ENCODE data around the gene NFIL3. TPM values are rescaled to one million over a fixed set of nuclear protein-coding genes. Genes with fewer than 3 reads are reported as not detected.
"Not testable (repeated sequence)": the region's sequence is repeated elsewhere in the genome, so short reads cannot be mapped to it uniquely, and the experiment has no call there.

NFIL3 gene
- total RNA-seq, 1 donor from 2014 or later = 132 TPM

- no peak overlapping the region for H3K4me3 ChIP-seq
- no peak overlapping the region for H3K27ac ChIP-seq
- H3K27me3 ChIP-seq = no peaks in the 10 kb centered on the region
- TF ChIP-seq POLR2AphosphoS5 (IDR thresholded peaks at IDR 0.05; ENCODE audit: insufficient read depth in 1 of 2, low read depth in 1 of 2) (no peak), POLR2A (IDR thresholded peaks at IDR 0.05) (no peak), CTCF (IDR thresholded peaks at IDR 0.05) (no peak)
- intact Hi-C loops (cut with DNase I) = no loop called here
- DNase-seq (ENCODE audit: extremely low spot score in 2 of 2) = no peak
- H3K9me3 ChIP-seq = no peaks in the 10 kb centered on the region
- H3K4me1 ChIP-seq = peaks cover 9% of the 10 kb centered on the region
- no peaks in the 10 kb centered on the region for H3K36me3 ChIP-seq
Measured at GRCh38 chr9:91391412-91391811, 32.2 kb downstream of the NFIL3 start.

GRCh38 chr9:91389686-91390085, 33.9 kb downstream of the NFIL3 start:
- H3K36me3 ChIP-seq; intact Hi-C loops (cut with DNase I); H3K27ac ChIP-seq; H3K4me3 ChIP-seq; H3K4me1 ChIP-seq; DNase-seq (ENCODE audit: extremely low spot score in 2 of 2); H3K9me3 ChIP-seq; H3K27me3 ChIP-seq: not testable (repeated sequence)

DNA sequence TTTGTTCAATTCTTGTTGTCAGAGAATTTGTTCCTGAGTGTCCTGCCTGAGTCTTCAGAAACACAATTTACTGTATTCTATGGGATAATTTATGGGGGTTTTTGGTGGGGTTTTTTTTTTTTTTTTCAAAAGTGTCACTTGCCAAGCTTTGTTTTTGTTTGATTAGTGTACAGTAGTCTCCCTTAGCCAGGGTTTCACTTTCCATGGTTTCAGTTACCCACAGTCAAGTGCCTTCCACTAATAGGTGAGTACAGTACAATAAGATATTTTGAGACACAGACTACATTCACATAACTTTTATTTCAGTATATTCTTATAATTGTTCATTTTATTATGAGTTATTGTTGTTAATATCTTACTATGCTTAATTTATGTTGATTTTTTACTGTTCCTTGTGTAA, 36.9 kb downstream of the NFIL3 start:
- no peak for DNase-seq (ENCODE audit: extremely low spot score in 2 of 2)
- TF ChIP-seq POLR2AphosphoS5 (IDR thresholded peaks at IDR 0.05; ENCODE audit: insufficient read depth in 1 of 2, low read depth in 1 of 2) (no peak), POLR2A (IDR thresholded peaks at IDR 0.05) (no peak), CTCF (IDR thresholded peaks at IDR 0.05) (no peak)
- no peak overlapping the region for H3K4me3 ChIP-seq
- intact Hi-C loops (cut with DNase I) = no loop called here
- no peaks in the 10 kb centered on the region for H3K9me3 ChIP-seq
- no peaks in the 10 kb centered on the region for H3K27me3 ChIP-seq
- no peaks in the 10 kb centered on the region for H3K36me3 ChIP-seq
- no peaks in the 10 kb centered on the region for H3K4me1 ChIP-seq
- no peak overlapping the region for H3K27ac ChIP-seq

GRCh38 chr9:91384954-91385353, 38.7 kb downstream of the NFIL3 start:
- TF ChIP-seq POLR2A (IDR thresholded peaks at IDR 0.05) (no peak), CTCF (IDR thresholded peaks at IDR 0.05) (no peak), POLR2AphosphoS5 (IDR thresholded peaks at IDR 0.05; ENCODE audit: insufficient read depth in 1 of 2, low read depth in 1 of 2) (no peak)
- H3K27me3 ChIP-seq = no peaks in the 10 kb centered on the region
- no peak overlapping the region for H3K4me3 ChIP-seq
- no peak for DNase-seq (ENCODE audit: extremely low spot score in 2 of 2)
- H3K36me3 ChIP-seq = no peaks in the 10 kb centered on the region
- no peaks in the 10 kb centered on the region for H3K4me1 ChIP-seq
- H3K9me3 ChIP-seq = no peaks in the 10 kb centered on the region
- H3K27ac ChIP-seq = no peak overlapping the region
- intact Hi-C loops (cut with DNase I) = no loop called here

- H3K27ac ChIP-seq = no peak overlapping the region
- H3K27me3 ChIP-seq = no peaks in the 10 kb centered on the region
- no peaks in the 10 kb centered on the region for H3K9me3 ChIP-seq
- H3K4me3 ChIP-seq = no peak overlapping the region
- DNase-seq (ENCODE audit: extremely low spot score in 2 of 2) = no peak
- intact Hi-C loops (cut with DNase I) = no loop called here
- TF ChIP-seq POLR2A (IDR thresholded peaks at IDR 0.05) = no peak
- no peak for TF ChIP-seq POLR2AphosphoS5 (IDR thresholded peaks at IDR 0.05; ENCODE audit: insufficient read depth in 1 of 2, low read depth in 1 of 2)
- TF ChIP-seq CTCF (IDR thresholded peaks at IDR 0.05) = no peak
- no peaks in the 10 kb centered on the region for H3K36me3 ChIP-seq
- no peaks in the 10 kb centered on the region for H3K4me1 ChIP-seq
Measured at GRCh38 chr9:91383577-91383976, 40.1 kb downstream of the NFIL3 start.

DNA sequence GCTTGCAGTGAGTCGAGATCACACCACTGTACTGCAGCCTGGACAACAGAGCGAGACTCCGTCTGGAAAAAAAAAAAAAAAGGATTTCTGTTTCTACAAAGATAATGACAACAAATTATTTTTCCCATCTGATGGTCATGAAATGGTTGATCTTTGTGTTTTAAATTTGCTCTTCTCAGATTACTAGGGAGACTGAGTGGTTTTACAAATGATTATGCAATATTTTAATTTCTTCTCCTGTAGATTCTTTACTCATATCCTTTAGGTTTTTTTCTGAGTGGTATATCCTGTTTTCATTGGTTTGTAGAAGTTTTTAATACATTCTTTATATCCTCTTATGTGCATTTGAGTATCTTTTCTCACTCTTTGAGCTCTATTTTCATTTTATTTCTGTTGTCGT, 41.3 kb downstream of the NFIL3 start:
- Histone ChIP-seq H3K27me3 (no peaks in the 10 kb centered on the region), H3K4me1 (no peaks in the 10 kb centered on the region), H3K36me3 (no peaks in the 10 kb centered on the region), H3K4me3 (no peak overlapping the region), H3K27ac (no peak overlapping the region), H3K9me3 (no peaks in the 10 kb centered on the region)
- no peak for TF ChIP-seq POLR2A (IDR thresholded peaks at IDR 0.05)
- no peak for TF ChIP-seq POLR2AphosphoS5 (IDR thresholded peaks at IDR 0.05; ENCODE audit: insufficient read depth in 1 of 2, low read depth in 1 of 2)
- TF ChIP-seq CTCF (IDR thresholded peaks at IDR 0.05) = no peak
- DNase-seq (ENCODE audit: extremely low spot score in 2 of 2) = no peak
- intact Hi-C loops (cut with DNase I) = no loop called here
